K562 (cell line): Measurements from ENCODE around the gene IFNA6. TPM values are rescaled to one million over a fixed set of nuclear protein-coding genes. Genes with fewer than 3 reads are reported as not detected.

Experiments used
- ATAC-seq: fragments of 200-7000 bp; cut with Tn5 transposase; 3 replicates; pipeline ENCODE4 v1.9.1; 2020; ENCODE audit warnings: moderate library complexity
- BruUV-seq: library from RNA; stranded (reverse); fragments of 400-500 nt; replicated peaks from 2 replicates; lab custom pipeline; 2021; lab: Mats Ljungman, UMichigan
- CTCF ChIA-PET: fragments of 300-600 bp; formaldehyde crosslinking; extraction: SDS; loops from one replicate; lab custom pipeline; 2021; ENCODE audit warnings: low intra/inter-chr PET ratio; lab: Yijun Ruan, JAX
- POLR2A ChIA-PET: fragments of 300-600, 350-650 bp; sonication (Branson Sonifier 250); formaldehyde crosslinking; extraction: SDS; loops from one replicate; lab custom pipeline; 2021; ENCODE audit warnings: antibody characterized with exemption, inconsistent platforms; lab: Yijun Ruan, JAX
- DNase-seq, 4 experiments: peaks; one replicate each; pipeline versions ENCODE4 v3.0.0 to v3.0.0-alpha.2; 2011 to 2018; ENCODE audit warnings: low spot score in 3 of 4, mixed read lengths in 3 of 4; ENCODE audit errors: extremely low read depth in 1 of 4
- FAIRE-seq: peaks from 2 replicates; lab custom pipeline; 2011; peaks lifted over from hg19 to GRCh38; lab: Jason Lieb, UNC
- H2AFZ ChIP-seq: 2 replicates; pipeline ENCODE4 v1.6.0; 2011; ENCODE audit warnings: low read depth, low read length, control low read depth, inconsistent platforms
- H3K27ac ChIP-seq: fragments of 200-600 bp; 3 replicates; pipeline ENCODE4 v1.8.0; 2011; ENCODE audit warnings: low read depth, mild to moderate bottlenecking, control low read depth, inconsistent platforms, low read length, moderate library complexity, mixed read lengths; ENCODE audit errors: extremely low read depth
- H3K27me3 ChIP-seq, 2 experiments: fragments of 300-600 bp in 1 of 2; 2 replicates in 1 of 2; 3 replicates in 1 of 2; pipeline versions ENCODE4 v1.6.0 to v1.8.0; 2011; ENCODE audit warnings: inconsistent platforms in 2 of 2, low read length in 2 of 2, mild to moderate bottlenecking in 1 of 2, mixed read lengths in 1 of 2, moderate library complexity in 1 of 2; ENCODE audit not compliant: control insufficient read depth in 2 of 2, insufficient read depth in 2 of 2
- H3K36me3 ChIP-seq: fragments of 300-600 bp; 3 replicates; pipeline ENCODE4 v1.8.0; 2011; ENCODE audit warnings: mild to moderate bottlenecking, low read length, inconsistent platforms; ENCODE audit not compliant: control insufficient read depth, insufficient read depth
- H3K4me1 ChIP-seq, 2 experiments: fragments of 200-600 bp in 1 of 2; replicated peaks in 1 of 2; 2 replicates in 1 of 2; 3 replicates in 1 of 2; pipeline versions ENCODE4 v1.5.1 to v1.8.0; 2011; ENCODE audit warnings: inconsistent platforms in 2 of 2, low read length in 2 of 2, mild to moderate bottlenecking in 1 of 2, mixed read lengths in 1 of 2, moderate library complexity in 1 of 2; ENCODE audit not compliant: control insufficient read depth in 2 of 2, insufficient read depth in 2 of 2
- H3K4me2 ChIP-seq: 2 replicates; pipeline ENCODE4 v1.6.1; 2011; ENCODE audit warnings: low read length, control low read depth, inconsistent platforms, mixed read lengths; ENCODE audit not compliant: insufficient read depth
- H3K4me3 ChIP-seq: fragments of 200-600 bp; sonication (generic), shearing (Covaris generic); 2 replicates; pipeline ENCODE4 v1.5.1; 2016; ENCODE audit warnings: control low read depth, inconsistent platforms
- H3K79me2 ChIP-seq: fragments of 200-600 bp; 3 replicates; pipeline ENCODE4 v1.8.0; 2011; ENCODE audit warnings: low read length, inconsistent platforms; ENCODE audit not compliant: control insufficient read depth, insufficient read depth
- H3K9ac ChIP-seq, 2 experiments: 2 replicates each; pipeline versions ENCODE4 v1.6.0 to v1.6.1; 2011; ENCODE audit warnings: low read depth in 2 of 2, low read length in 2 of 2, control low read depth in 1 of 2, inconsistent platforms in 1 of 2, mild to moderate bottlenecking in 1 of 2, mixed read lengths in 1 of 2; ENCODE audit not compliant: insufficient read depth in 1 of 2
- H3K9me1 ChIP-seq: one replicate; pipeline ENCODE4 v1.6.0; 2011; ENCODE audit warnings: inconsistent platforms, mild to moderate bottlenecking, low read length, moderate library complexity; ENCODE audit not compliant: control insufficient read depth, insufficient read depth
- H3K9me3 ChIP-seq: replicated peaks from 2 replicates; pipeline ENCODE4 v1.5.1; 2011; ENCODE audit warnings: low read depth, low read length, inconsistent platforms; ENCODE audit not compliant: control insufficient read depth, insufficient read depth
- H4K20me1 ChIP-seq: replicated peaks from 2 replicates; pipeline ENCODE4 v1.6.1; 2011; ENCODE audit warnings: low read length, inconsistent platforms, mixed read lengths; ENCODE audit not compliant: control insufficient read depth, insufficient read depth
- ETS2 ChIP-seq: IDR thresholded peaks from 2 replicates; pipeline ENCODE4 v1.6.1; 2016; ENCODE audit warnings: borderline replicate concordance, missing genetic modification characterization, mild to moderate bottlenecking, moderate library complexity, missing compliant biosample characterization; ENCODE audit not compliant: poor library complexity, severe bottlenecking
- HSF4 ChIP-seq: fragments of 250-450 bp; sonication (Bioruptor Pico); IDR thresholded peaks from 2 replicates; pipeline ENCODE4 v2.1.2; 2022; ENCODE audit warnings: mild to moderate bottlenecking, moderate library complexity, borderline replicate concordance
- NCOA4 ChIP-seq: fragments of 450-650 bp; IDR thresholded peaks from 2 replicates; pipeline ENCODE4 v1.6.1; 2018; ENCODE audit warnings: mild to moderate bottlenecking; ENCODE audit not compliant: partially characterized antibody
- TFAM ChIP-seq: fragments of 250-450 bp; sonication (Bioruptor Pico); conservative IDR thresholded peaks from 2 replicates; pipeline ENCODE4 v1.5.0; 2021; ENCODE audit warnings: mild to moderate bottlenecking, moderate library complexity
- ZBTB9 ChIP-seq: fragments of 450-650 bp; formaldehyde crosslinking; IDR thresholded peaks from 2 replicates; pipeline ENCODE4 v1.4.0; 2020; ENCODE audit warnings: mild to moderate bottlenecking, moderate library complexity
- ZKSCAN8 ChIP-seq: fragments of 200-800 bp; sonication (Bioruptor generic); IDR thresholded peaks from 2 replicates; pipeline ENCODE4 v1.6.1; 2016; ENCODE audit warnings: missing genetic modification characterization, missing compliant biosample characterization
- ZNF134 ChIP-seq: fragments of 250-450 bp; sonication (Bioruptor Pico); conservative IDR thresholded peaks from 2 replicates; pipeline ENCODE4 v1.4.0; 2020
- WGBS: fragments of 100-300 bp; shearing (Covaris generic); methylation state at CpG from one replicate; pipeline ENCODE4 v1.1.6; 2016; ENCODE audit warnings: low coverage, mixed read lengths; ENCODE audit not compliant: insufficient coverage; ENCODE audit errors: missing lambda C conversion rate; 5-methylcytosine and 5-hydroxymethylcytosine counted together
- in situ Hi-C: fragments of 300-500 bp; cut with MboI; formaldehyde crosslinking; loops from 4 replicates; pipeline ENCODE4 v1.15.0; 2018; ENCODE audit warnings: inconsistent platforms, mixed read lengths
- intact Hi-C: fragments of 100-400 bp; cut with micrococcal nuclease; formaldehyde crosslinking; loops from 2 replicates; pipeline ENCODE4 v1.14.2; 2022
- polyA plus RNA-seq, 8 experiments: library from polyadenylated mRNA; depleted of rRNA in 4 of 8; stranded (reverse) in 5 of 8; unstranded in 3 of 8; fragments of >200 nt; fragmentation: Nextera tagmentation in 2 of 8; fragmentation: Illumina TruSeq in 1 of 8; extraction: Ambion mirVana in 2 of 8; extraction: Trizol in 1 of 8; gene quantifications; 2 replicates each; pipeline versions ENCODE4 v1.2.1 to v1.2.3, GENCODE V29; 2011 to 2014; ENCODE audit warnings: inconsistent platforms in 1 of 8, missing spikeins in 1 of 8
- total RNA-seq, 7 experiments: library from RNA; depleted of rRNA in 6 of 7; stranded (reverse); fragments of >200 nt in 6 of 7; fragmentation: Illumina TruSeq in 2 of 7; extraction: Trizol in 2 of 7; gene quantifications; 2 replicates each; pipeline versions ENCODE4 v1.2.1 to v1.2.3, GENCODE V29; 2011 to 2021; ENCODE audit warnings: low replicate concordance in 1 of 7
- TF ChIP-seq, protein P1 (sequence below), 3 experiments: fragments of 200-800 bp in 1 of 3; sonication (Bioruptor generic) in 1 of 3; sonication (generic) in 1 of 3; formaldehyde crosslinking in 1 of 3; IDR thresholded peaks; 2 replicates each; pipeline versions ENCODE4 v1.6.1 to v1.8.0; 2016 to 2022; ENCODE audit warnings: mild to moderate bottlenecking in 2 of 3, missing compliant biosample characterization in 2 of 3, missing genetic modification characterization in 2 of 3, missing genetic modification reagents in 1 of 3

IFNA6 gene
- total and polyA plus RNA-seq, 9 of the 15 experiments (the other 6 are each of a cell fraction or from before 2014, with no cell fraction given) = not detected

DNA sequence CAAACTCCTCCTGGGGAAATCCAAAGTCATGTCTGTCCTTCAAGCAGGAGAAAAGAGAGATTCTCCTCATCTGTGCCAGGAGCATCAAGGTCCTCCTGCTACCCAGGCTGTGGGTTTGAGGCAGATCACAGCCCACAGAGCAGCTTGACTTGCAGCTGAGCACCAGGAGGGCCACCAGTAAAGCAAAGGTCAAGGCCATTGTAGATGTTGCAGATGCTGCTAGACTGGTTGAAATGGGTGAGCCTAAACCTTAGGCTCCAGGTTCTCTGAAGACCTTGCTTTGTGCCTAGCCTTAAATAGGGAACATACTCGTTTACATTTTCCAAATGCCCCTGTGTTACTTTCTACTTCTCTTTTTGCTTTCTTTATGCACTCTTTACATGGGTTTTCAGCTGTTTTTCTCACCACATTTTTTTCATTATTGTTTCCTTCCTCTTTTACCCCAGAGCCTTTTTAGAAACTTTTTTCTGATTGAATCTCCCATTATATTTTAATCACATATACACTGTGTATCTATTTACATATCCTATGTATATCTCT, 34.5 kb upstream of the IFNA6 start, which contains the start of gene IFNA2 (continued):
- TF ChIP-seq, protein P1, sequence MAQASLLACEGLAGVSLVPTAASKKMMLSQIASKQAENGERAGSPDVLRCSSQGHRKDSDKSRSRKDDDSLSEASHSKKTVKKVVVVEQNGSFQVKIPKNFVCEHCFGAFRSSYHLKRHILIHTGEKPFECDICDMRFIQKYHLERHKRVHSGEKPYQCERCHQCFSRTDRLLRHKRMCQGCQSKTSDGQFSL (CRISPR knock-in tag; IDR thresholded peaks at IDR 0.05) = no peak
- TF ChIP-seq, protein P1 (tag; IDR thresholded peaks at IDR 0.05) = no peak
- TF ChIP-seq ETS2 (tag) = no peak
- TF ChIP-seq ZKSCAN8 (CRISPR knock-in tag) = no peak
- TF ChIP-seq TFAM (CRISPR knock-in tag) = no peak

DNA sequence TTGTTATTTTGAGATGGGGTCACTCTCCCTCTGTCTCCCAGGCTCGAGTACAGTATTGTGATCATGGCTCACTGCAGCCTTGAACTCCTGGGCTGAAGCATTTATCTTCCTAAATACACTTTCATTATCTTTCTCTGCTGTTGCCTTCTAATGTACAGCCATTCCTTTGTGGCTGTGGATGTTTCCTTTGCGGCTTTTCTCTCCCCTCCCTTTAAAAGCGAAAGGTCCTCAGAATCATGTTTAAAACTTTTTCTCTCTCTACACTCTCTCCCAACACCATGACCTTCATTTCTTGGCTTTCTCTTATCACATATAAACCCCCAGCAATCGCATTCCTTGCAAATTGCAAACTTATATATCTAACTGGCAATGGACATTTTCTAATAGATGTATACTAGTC, 32.9 kb upstream of the IFNA6 start:
- Histone ChIP-seq H3K27me3 (no peaks in the 10 kb centered on the region), H3K4me1 (no peaks in the 10 kb centered on the region), H3K4me3 (no peak overlapping the region), H3K9me1 (no peaks in the 10 kb centered on the region), H3K27ac (no peak overlapping the region), H3K36me3 (no peaks in the 10 kb centered on the region), H3K9me3 (no peaks in the 10 kb centered on the region), H3K4me2 (no peak overlapping the region), H4K20me1 (no peaks in the 10 kb centered on the region), H2AFZ (no peak overlapping the region), H3K9ac (no peak overlapping the region), H3K79me2 (no peaks in the 10 kb centered on the region)
- in situ Hi-C loops (no loop called here), intact Hi-C loops (no loop called here)
- TF ChIP-seq HSF4 (no peak), ZBTB9 (no peak), NCOA4 (no peak), ZNF134 (no peak)
- FAIRE-seq = no peak
- ChIA-PET POLR2A (no interaction called here), CTCF (no interaction called here)
- ATAC-seq = no peak
- no TSS peak for BruUV-seq
- DNase-seq = no peak
- WGBS = no CpG with 5 or more reads among the region's 4 CpGs
